PC-9 (cell line): Measurements from ENCODE around the gene SULT1C3. TPM values are rescaled to one million over a fixed set of nuclear protein-coding genes. Genes with fewer than 3 reads are reported as not detected.

Experiments
- BruUV-seq: library from RNA; stranded (reverse); fragments of 400-500 nt; replicated peaks from 2 replicates; lab custom pipeline; 2021; lab: Mats Ljungman, UMichigan
- CTCF ChIA-PET: fragments of 300-600 bp; sonication (Branson Sonifier 250); formaldehyde crosslinking; loops from one replicate; lab custom pipeline; 2022; ENCODE audit warnings: antibody characterized with exemption; lab: Charles Lee
- POLR2A ChIA-PET: fragments of 300-600 bp; sonication (Branson Sonifier 250); formaldehyde crosslinking; loops from one replicate; lab custom pipeline; 2022; ENCODE audit warnings: antibody characterized with exemption; ENCODE audit not compliant: unreplicated experiment; lab: Charles Lee
- DNase-seq, 2 experiments: peaks; one replicate each; pipeline versions ENCODE4 v3.0.0 to v3.0.0-alpha.2; 2015 to 2022; ENCODE audit warnings: mixed read lengths in 1 of 2
- H2AFZ ChIP-seq: fragments of 200-600 bp; sonication (generic); 2 replicates; pipeline ENCODE4 v1.8.1; 2017; ENCODE audit warnings: antibody characterized with exemption
- H3F3A ChIP-seq: fragments of 200-600 bp; sonication (generic); 2 replicates; pipeline ENCODE4 v1.8.1; 2017; ENCODE audit warnings: antibody characterized with exemption, mild to moderate bottlenecking, low read depth; ENCODE audit not compliant: insufficient read depth
- H3K27ac ChIP-seq: fragments of 200-600 bp; sonication (generic); 2 replicates; pipeline ENCODE4 v1.6.1; 2016; ENCODE audit warnings: mixed run types
- H3K27me3 ChIP-seq: fragments of 200-600 bp; sonication (generic); 2 replicates; pipeline ENCODE4 v1.6.1; 2016; ENCODE audit warnings: low read depth, mixed run types; ENCODE audit not compliant: insufficient read depth
- H3K36me3 ChIP-seq: fragments of 200-600 bp; sonication (generic); 2 replicates; pipeline ENCODE4 v1.6.1; 2016; ENCODE audit warnings: low read depth, mixed run types
- H3K4me1 ChIP-seq: fragments of 200-600 bp; sonication (generic); replicated peaks from 2 replicates; pipeline ENCODE4 v1.6.1; 2016; ENCODE audit warnings: mixed run types; ENCODE audit not compliant: insufficient read depth
- H3K4me2 ChIP-seq: fragments of 200-600 bp; sonication (generic); 2 replicates; pipeline ENCODE4 v1.6.1; 2017; ENCODE audit warnings: mixed run types
- H3K4me3 ChIP-seq: fragments of 200-600 bp; sonication (generic); 2 replicates; pipeline ENCODE4 v1.6.1; 2016; ENCODE audit warnings: mixed run types
- H3K79me2 ChIP-seq: fragments of 200-600 bp; sonication (generic); 2 replicates; pipeline ENCODE4 v1.6.1; 2017; ENCODE audit warnings: low read depth, mixed run types
- H3K9me2 ChIP-seq: fragments of 200-600 bp; sonication (generic); 2 replicates; pipeline ENCODE4 v1.8.1; 2017; ENCODE audit warnings: mild to moderate bottlenecking; ENCODE audit not compliant: insufficient read depth
- H3K9me3 ChIP-seq: fragments of 200-600 bp; sonication (generic); 2 replicates; pipeline ENCODE4 v1.8.1; 2016; ENCODE audit warnings: low read depth; ENCODE audit not compliant: insufficient read depth
- H4K20me1 ChIP-seq: fragments of 200-600 bp; sonication (generic); 2 replicates; pipeline ENCODE4 v1.8.1; 2017; ENCODE audit not compliant: insufficient read depth
- CTCF ChIP-seq: fragments of 200-600 bp; sonication (generic); conservative IDR thresholded peaks from 2 replicates; pipeline ENCODE4 v1.6.1; 2017; ENCODE audit warnings: mixed run types, antibody characterized with exemption, mild to moderate bottlenecking, moderate library complexity
- EZH2 ChIP-seq: fragments of 200-600 bp; sonication (generic); IDR thresholded peaks from 2 replicates; pipeline ENCODE4 v1.8.0; 2017; ENCODE audit warnings: antibody characterized with exemption, low read depth
- intact Hi-C: fragments of 100-400 bp; cut with micrococcal nuclease; formaldehyde crosslinking; loops from one replicate; pipeline ENCODE4 v1.10.0; 2022; ENCODE audit not compliant: unreplicated experiment
- total RNA-seq: library from RNA; stranded (reverse); gene quantifications from 2 replicates; pipeline ENCODE4 v1.2.3, GENCODE V29; 2021

The SULT1C3 gene
- total RNA-seq, 1 experiment from 2014 or later: not detected

GRCh38 chr2:108212671-108213070, 27.1 kb upstream of the SULT1C3 start:
- H3K9me3 ChIP-seq: no peaks in the 10 kb centered on the region

GRCh38 chr2:108215794-108216211, 24.0 kb upstream of the SULT1C3 start:
- no peak for TF ChIP-seq EZH2
- no peak; the same call in 1 of the 2 replicates for TF ChIP-seq CTCF
- POLR2A ChIA-PET: no interaction called here

More at GRCh38 chr2:108212671-108213070, 27.1 kb upstream of the SULT1C3 start:
- no peaks in the 10 kb centered on the region for H3F3A ChIP-seq
- POLR2A ChIA-PET: no interaction called here
- H3K4me1 ChIP-seq: peaks cover 18% of the 10 kb centered on the region
- H3K9me2 ChIP-seq: no peaks in the 10 kb centered on the region
- H3K36me3 ChIP-seq: no peaks in the 10 kb centered on the region
- no peak for DNase-seq
- no peak overlapping the region for H3K4me2 ChIP-seq
- H2AFZ ChIP-seq: no peak overlapping the region
- no peak for TF ChIP-seq CTCF
- TF ChIP-seq EZH2: no peak
- H4K20me1 ChIP-seq: no peaks in the 10 kb centered on the region
- H3K4me3 ChIP-seq: no peak overlapping the region
- intact Hi-C loops: no loop called here
- no peaks in the 10 kb centered on the region for H3K79me2 ChIP-seq
- no TSS peak for BruUV-seq
- CTCF ChIA-PET: no interaction called here
- no peak overlapping the region for H3K27ac ChIP-seq
- H3K27me3 ChIP-seq: peaks cover 13% of the 10 kb centered on the region; the same call in 1 of the 2 replicates

GRCh38 chr2:108217211-108217610, 22.6 kb upstream of the SULT1C3 start:
- POLR2A ChIA-PET: no interaction called here
- no peak overlapping the region for H2AFZ ChIP-seq
- intact Hi-C loops: no loop called here
- H4K20me1 ChIP-seq: no peaks in the 10 kb centered on the region
- H3K9me3 ChIP-seq: no peaks in the 10 kb centered on the region
- no peaks in the 10 kb centered on the region for H3F3A ChIP-seq
- no TSS peak for BruUV-seq
- no peaks in the 10 kb centered on the region; the same call in 1 of the 2 replicates for H3K9me2 ChIP-seq
- TF ChIP-seq CTCF (no peak), EZH2 (no peak)
- CTCF ChIA-PET: no interaction called here
- no peak overlapping the region for H3K27ac ChIP-seq
- no peak for DNase-seq
- no peak overlapping the region for H3K4me2 ChIP-seq
- no peaks in the 10 kb centered on the region for H3K36me3 ChIP-seq
- H3K4me1 ChIP-seq: peaks cover 18% of the 10 kb centered on the region
- H3K79me2 ChIP-seq: no peaks in the 10 kb centered on the region
- H3K27me3 ChIP-seq: no peaks in the 10 kb centered on the region
- no peak overlapping the region for H3K4me3 ChIP-seq

More at GRCh38 chr2:108215794-108216211, 24.0 kb upstream of the SULT1C3 start:
- DNase-seq: peak; percentile 19 to 49
- Histone ChIP-seq H4K20me1 (no peaks in the 10 kb centered on the region), H3K4me2 (peak overlapping the region; percentile 77), H3K4me1 (peaks cover 18% of the 10 kb centered on the region), H2AFZ (peak overlapping the region; percentile 72), H3K36me3 (no peaks in the 10 kb centered on the region), H3F3A (no peaks in the 10 kb centered on the region), H3K27ac (peak overlapping the region; percentile 33; the same call in 1 of the 2 replicates), H3K4me3 (peak overlapping the region; percentile 35), H3K27me3 (no peaks in the 10 kb centered on the region), H3K79me2 (no peaks in the 10 kb centered on the region), H3K9me3 (no peaks in the 10 kb centered on the region), H3K9me2 (no peaks in the 10 kb centered on the region)
- CTCF ChIA-PET: interaction anchor here (1.2 kb wide), 1 partner anchor 73 kb away, joined by 3 read pairs; the partner anchor contains the start of gene SULT1C2
- intact Hi-C loops: loop anchor here (1.0 kb wide), 1 partner anchor 368 kb away; no protein-coding TSS in a partner anchor
- no TSS peak for BruUV-seq
